SK-MEL-5 (cell line): ENCODE measurements around the gene DNAI7. TPM values are rescaled to one million over a fixed set of nuclear protein-coding genes. Genes with fewer than 3 reads are reported as not detected.

Source experiments
- DNase-seq: peaks from one replicate; pipeline ENCODE4 v3.0.0-alpha.2; 2016; ENCODE audit warnings: low read depth, low spot score
- in situ Hi-C: cut with HindIII; loops from 2 replicates; pipeline ENCODE4 v1.10.0; 2016; ENCODE audit warnings: low sequenced_read_pairs, high pct_unique_total_duplicates, low pct_unique_long_range_greater_than_20kb
- total RNA-seq: library from RNA; depleted of rRNA; stranded (reverse); fragments of >200 nt; shearing (Covaris generic); gene quantifications from 2 replicates; pipeline ENCODE4 v1.2.3, GENCODE V29; 2014

Gene DNAI7
- total RNA-seq, 1 experiment from 2014 or later = 0.21 TPM

- in situ Hi-C loops = no loop called here
- peak; percentile 10 for DNase-seq
Observed at GRCh38 chr12:25119020-25119419, 75.9 kb downstream of the DNAI7 start.

- DNase-seq = no peak
- in situ Hi-C loops = no loop called here
Observed at GRCh38 chr12:25115677-25116076, 79.3 kb downstream of the DNAI7 start.

DNA sequence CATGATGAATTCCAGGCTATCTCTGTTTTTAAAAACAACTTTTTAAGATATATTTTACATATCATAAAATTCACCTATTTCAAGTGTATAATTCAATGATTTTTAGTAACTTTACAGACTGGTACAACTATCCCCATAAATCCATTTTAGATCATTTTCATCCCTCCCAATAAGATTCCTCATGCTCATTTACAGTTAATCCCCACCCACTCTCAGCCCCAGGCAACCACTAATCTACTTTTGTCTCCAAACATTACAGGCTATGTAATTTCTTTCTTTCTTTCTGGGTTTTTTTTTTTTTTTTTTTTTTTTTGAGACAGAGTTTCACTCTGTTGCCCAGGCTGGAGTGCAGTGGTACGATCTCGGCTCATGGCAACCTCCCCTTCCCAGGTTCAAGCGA, 81.3 kb downstream of the DNAI7 start:
- in situ Hi-C loops = no loop called here
- DNase-seq = no peak

DNA sequence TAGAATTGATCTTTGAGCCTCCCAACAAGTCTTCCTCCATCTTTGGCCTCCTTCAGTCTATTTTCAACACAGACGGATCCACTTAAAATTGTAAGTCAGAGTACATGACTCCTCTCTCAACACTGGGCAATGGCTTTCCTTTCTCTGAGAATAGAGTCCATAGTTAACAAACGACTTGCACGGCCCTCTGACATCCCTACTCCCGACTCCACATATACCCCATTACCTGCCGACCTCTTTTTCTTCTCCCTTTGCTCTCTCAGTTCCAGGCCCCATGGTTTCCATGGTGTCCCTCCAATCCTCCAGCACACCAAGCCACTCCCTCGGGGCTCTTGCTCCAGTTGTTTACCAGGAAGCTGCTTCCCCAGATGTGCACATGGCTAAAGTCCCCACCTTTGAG, 84.7 kb downstream of the DNAI7 start:
- in situ Hi-C loops = no loop called here
- DNase-seq = no peak

DNA sequence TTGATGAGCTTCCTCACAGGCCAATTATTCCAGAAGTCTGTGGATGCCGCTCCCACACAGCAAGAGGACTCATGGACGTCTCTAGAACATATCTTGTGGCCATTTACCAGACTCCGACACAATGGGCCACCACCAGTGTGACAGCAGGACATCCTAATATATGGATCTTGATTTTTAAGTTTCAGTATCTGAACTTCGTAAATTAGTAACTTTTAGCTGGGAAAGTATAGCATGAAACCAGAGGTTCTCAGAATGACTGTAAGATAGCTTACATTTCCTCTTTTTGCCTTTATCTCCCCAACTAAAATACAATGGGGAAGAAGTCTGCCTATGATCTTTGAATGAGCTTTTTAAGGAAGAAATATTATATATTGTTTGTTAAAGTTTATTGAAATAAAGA, 87.0 kb downstream of the DNAI7 start:
- no peak for DNase-seq
- in situ Hi-C loops = no loop called here

- no peak for DNase-seq
- in situ Hi-C loops = no loop called here
Observed at GRCh38 chr12:25106818-25107217, 88.1 kb downstream of the DNAI7 start.

DNA sequence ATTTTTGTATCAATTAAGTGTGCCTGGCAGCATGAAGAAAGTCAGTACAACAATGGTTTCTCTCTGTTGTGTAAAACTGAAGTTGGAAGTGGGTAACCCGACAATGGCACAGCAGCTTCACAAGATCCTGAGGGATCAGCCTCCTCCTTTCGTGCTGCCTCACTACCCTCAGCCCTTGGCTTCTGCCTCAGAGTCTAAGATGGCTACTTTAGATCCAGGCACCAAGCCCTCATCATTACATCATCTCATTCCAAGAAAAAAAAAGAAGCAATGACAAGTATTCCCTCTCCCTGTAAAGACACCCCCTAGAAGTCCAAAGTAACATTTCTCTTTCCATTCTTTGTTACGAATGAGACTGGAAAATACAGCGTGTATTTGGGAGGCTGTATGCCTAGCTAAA, 92.6 kb downstream of the DNAI7 start:
- DNase-seq = no peak
- in situ Hi-C loops = no loop called here

GRCh38 chr12:25101092-25101445, 93.9 kb downstream of the DNAI7 start:
- in situ Hi-C loops = no loop called here
- no peak for DNase-seq

- DNase-seq = no peak
- in situ Hi-C loops = no loop called here
Observed at GRCh38 chr12:25100194-25101091, 94.5 kb downstream of the DNAI7 start.

DNA sequence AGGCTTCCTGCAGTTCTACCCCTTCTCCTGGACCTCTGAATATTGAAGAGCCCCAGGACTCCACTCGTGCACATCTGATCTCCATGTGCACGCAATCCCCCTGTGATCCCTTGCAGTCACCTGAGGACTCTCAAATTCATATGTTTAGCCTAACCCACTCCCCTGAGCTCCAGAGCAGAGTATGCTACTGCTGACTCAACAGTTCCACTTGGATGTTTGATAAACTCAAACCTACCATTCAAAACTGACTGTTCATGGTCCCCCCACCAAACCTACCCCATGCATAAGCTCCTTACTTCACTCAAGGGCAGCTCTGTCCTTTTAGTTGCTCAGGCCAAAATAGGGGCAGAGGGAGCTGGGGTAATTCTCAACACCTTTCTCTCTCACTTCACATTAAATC, 96.0 kb downstream of the DNAI7 start:
- DNase-seq = no peak
- in situ Hi-C loops = no loop called here

DNA sequence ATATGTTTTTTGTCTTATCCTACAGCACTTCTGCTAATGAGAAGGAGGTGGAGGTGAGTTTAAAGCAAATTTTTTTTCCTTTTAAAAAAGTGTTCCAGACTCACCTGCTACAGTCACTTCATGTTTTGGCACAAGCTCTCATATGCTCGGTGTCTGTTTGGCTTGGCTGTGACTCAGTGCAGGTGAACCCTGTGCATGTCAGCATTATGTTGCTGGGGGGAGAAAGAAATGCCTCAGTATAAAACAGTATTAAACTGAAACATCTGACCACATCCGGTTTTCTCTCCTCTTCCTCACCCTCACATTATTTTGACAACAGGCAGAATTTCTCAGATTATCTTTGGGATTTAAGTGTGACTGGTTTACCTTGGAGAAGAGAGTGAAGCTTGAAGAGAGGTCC, 105.2 kb downstream of the DNAI7 start:
- no peak for DNase-seq
- in situ Hi-C loops = no loop called here

DNA sequence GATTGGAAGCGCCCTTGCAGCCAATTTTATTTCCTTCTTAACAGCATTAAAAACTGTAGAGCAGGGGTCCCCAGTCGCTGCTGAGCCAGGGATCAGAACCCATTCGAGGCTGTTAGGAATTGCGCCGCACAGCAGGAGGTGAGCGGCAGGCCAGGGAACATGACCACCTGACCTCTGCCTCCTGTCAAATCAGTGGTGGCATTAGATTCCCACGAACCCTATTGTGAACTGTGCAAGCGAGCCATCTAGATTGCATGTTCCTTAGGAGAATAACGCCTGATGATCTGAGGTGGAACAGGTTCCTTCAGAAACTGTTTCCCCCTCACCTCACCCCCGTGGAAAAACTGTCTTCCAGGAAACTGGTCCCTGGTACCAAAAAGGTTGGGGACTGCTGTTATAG, 107.4 kb downstream of the DNAI7 start:
- DNase-seq = no peak
- in situ Hi-C loops = no loop called here

DNA sequence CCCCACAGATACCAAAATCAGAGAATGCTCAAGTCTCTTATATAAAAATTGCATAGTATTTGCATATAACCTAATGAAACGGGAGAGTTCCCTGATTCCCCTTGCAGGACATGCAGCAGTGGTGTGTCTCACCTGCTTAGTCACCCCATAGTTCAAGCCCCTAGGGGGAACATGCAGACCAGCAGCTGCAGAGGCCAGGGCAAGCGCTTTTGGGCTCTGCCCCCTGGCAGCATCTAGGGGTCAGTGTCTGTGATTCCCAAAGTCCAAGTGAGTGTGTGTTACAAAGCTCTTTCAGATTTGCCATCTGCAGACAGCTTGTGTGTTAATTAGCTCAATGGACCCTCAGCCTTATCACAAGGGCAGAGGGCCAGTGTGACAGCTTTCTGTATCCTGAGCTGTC, 110.1 kb downstream of the DNAI7 start:
- DNase-seq = no peak
- in situ Hi-C loops = no loop called here

DNA sequence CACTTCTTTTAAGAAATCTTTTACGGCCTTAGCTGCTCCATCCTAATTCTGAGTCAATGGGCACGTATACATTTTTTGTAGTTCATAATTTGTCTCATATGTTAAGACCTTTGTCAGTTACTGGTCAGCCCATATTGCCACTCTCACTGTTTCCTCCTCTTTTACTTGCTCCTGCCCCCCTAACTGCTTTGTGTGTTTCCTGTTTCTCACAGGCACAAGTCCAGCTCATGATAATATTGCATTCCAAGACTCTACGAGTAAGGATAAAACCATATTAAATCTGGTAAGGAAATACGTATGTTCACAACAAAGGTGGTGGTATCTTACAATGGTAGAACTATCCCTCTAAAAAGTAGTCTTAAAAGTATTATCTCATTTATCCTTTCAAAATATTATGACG, 111.7 kb downstream of the DNAI7 start:
- in situ Hi-C loops = no loop called here
- no peak for DNase-seq

DNA sequence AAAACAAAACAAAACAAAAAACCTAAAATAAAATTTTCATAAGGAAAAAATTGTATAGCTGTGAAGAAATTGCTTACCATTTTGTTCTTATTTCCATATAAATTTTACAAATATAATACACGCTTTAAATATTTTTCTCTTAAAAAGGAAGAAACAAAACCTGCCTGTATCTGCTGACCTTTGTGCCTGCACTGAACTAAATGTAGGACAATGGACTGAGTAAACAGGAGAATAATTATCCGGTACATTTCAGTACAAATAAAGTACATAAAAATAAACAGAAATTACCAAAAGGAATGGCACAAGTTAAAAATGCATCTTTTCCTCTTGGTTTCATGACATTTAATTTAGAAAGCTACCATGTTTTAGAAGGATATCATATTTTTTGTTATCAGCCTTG, 112.3 kb downstream of the DNAI7 start:
- no peak for DNase-seq
- in situ Hi-C loops = no loop called here

DNA sequence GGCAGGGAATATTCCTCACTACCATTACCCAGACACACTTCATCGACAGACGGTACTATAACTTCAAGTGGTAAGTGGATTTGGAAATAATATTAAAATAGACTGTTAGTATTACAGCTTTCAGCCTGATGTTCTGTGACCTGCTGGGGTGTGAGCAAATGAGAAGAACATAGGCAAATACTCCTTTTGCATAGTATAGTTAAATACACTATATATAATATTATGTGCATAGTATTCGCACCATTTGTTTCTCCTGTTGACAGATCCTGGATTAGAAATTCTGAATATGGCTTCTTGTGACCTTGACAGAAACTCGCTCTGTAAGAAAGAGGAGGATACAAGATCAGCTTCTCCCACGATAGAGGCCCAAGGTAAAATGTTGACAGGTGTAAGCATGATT, 115.6 kb downstream of the DNAI7 start:
- DNase-seq = no peak
- in situ Hi-C loops = no loop called here

GRCh38 chr12:25074954-25075353, 120.0 kb downstream of the DNAI7 start:
- no peak for DNase-seq
- in situ Hi-C loops = no loop called here

GRCh38 chr12:25074113-25074512, 120.8 kb downstream of the DNAI7 start:
- in situ Hi-C loops = no loop called here
- no peak for DNase-seq

DNA sequence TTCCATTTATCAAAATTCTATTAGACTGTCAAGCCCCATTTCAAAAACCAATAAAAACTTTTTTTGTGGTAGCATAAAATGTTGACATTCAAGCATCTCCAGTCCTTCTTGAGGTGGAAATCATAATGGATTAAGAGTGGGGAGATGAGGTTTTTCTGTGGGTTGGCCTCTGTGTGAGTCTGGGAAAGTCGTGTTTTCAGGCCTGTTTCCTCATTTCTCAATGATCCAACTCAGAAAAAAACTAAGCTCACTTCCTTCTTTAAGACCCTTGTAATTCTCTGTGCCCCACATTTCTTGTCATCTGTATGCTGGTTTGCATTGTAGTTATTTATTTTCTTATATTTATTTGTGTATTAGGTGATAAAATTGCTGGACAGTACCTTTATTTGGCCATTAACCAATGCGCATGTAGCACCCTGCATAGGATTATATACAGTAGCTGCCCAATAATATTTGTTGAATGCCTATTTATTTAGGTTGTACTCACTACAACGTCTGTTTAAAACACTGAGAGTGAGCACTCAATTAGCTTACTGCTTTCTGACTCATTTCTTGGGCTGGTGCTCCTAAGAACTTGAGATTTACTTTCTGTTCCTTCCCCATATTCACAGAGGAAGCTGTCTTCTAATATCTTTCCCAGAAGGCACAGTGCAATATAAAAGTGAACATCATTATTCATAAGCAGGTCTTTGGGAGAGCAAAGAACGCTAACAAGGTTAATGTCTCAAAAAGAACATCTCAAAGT, 121.9 kb downstream of the DNAI7 start:
- DNase-seq = no peak
- in situ Hi-C loops = no loop called here
